H9 (cell line): ENCODE results near the gene HEG1. TPM values are rescaled to one million over a fixed set of nuclear protein-coding genes. Genes with fewer than 3 reads are reported as not detected.

Experiments used
- DNase-seq: peaks from one replicate; pipeline ENCODE4 v3.0.0-alpha.2; 2017
- H2AFZ ChIP-seq: one replicate; pipeline ENCODE4 v1.6.1; 2013; ENCODE audit warnings: mild to moderate bottlenecking, low read length, control low read depth, moderate library complexity
- H2AK5ac ChIP-seq: 2 replicates; pipeline ENCODE4 v1.6.1; 2013; ENCODE audit warnings: low read length, control low read depth, mixed read lengths; ENCODE audit not compliant: insufficient read length
- H2BK120ac ChIP-seq: one replicate; pipeline ENCODE4 v1.6.1; 2013; ENCODE audit warnings: low read depth, mild to moderate bottlenecking, low read length, control low read depth, inconsistent platforms; ENCODE audit not compliant: poor library complexity, severe bottlenecking
- H2BK12ac ChIP-seq: 2 replicates; pipeline ENCODE4 v1.6.1; 2013; ENCODE audit warnings: low read length, control low read depth, mixed read lengths, low read depth; ENCODE audit not compliant: insufficient read length
- H2BK15ac ChIP-seq: 2 replicates; pipeline ENCODE4 v1.6.1; 2013; ENCODE audit warnings: low read depth, low read length, control low read depth
- H2BK20ac ChIP-seq: one replicate; pipeline ENCODE4 v1.6.1; 2013; ENCODE audit warnings: low read depth, mild to moderate bottlenecking, low read length, control low read depth, inconsistent platforms; ENCODE audit not compliant: poor library complexity, severe bottlenecking
- H2BK5ac ChIP-seq: 2 replicates; pipeline ENCODE4 v1.6.1; 2013; ENCODE audit warnings: low read length, control low read depth, mixed read lengths; ENCODE audit not compliant: insufficient read length
- H3K14ac ChIP-seq: 2 replicates; pipeline ENCODE4 v1.6.1; 2013; ENCODE audit warnings: low read length, control low read depth; ENCODE audit not compliant: insufficient read depth
- H3K18ac ChIP-seq: 2 replicates; pipeline ENCODE4 v1.6.1; 2013; ENCODE audit warnings: low read depth, mild to moderate bottlenecking, mixed read lengths, low read length, control low read depth; ENCODE audit not compliant: insufficient read length
- H3K23ac ChIP-seq: 2 replicates; pipeline ENCODE4 v1.6.1; 2013; ENCODE audit warnings: low read length, control low read depth, mixed read lengths, low read depth; ENCODE audit not compliant: insufficient read length
- H3K23me2 ChIP-seq: 2 replicates; pipeline ENCODE4 v1.6.1; 2013; ENCODE audit warnings: low read depth, mild to moderate bottlenecking, mixed read lengths, low read length, control low read depth; ENCODE audit not compliant: insufficient read length, poor library complexity, severe bottlenecking
- H3K27ac ChIP-seq: 2 replicates; pipeline ENCODE4 v1.5.1; 2013; ENCODE audit warnings: low read length, control low read depth, mixed read lengths, low read depth; ENCODE audit not compliant: insufficient read length
- H3K27me3 ChIP-seq: 2 replicates; pipeline ENCODE4 v1.6.1; 2013; ENCODE audit warnings: low read length, control low read depth, inconsistent platforms; ENCODE audit not compliant: insufficient read depth
- H3K4ac ChIP-seq: 2 replicates; pipeline ENCODE4 v1.6.1; 2013; ENCODE audit warnings: low read depth, mild to moderate bottlenecking, control low read depth, inconsistent platforms, low read length, moderate library complexity
- H3K4me1 ChIP-seq: 2 replicates; pipeline ENCODE4 v1.6.1; 2013; ENCODE audit warnings: low read length, control low read depth, inconsistent platforms; ENCODE audit not compliant: insufficient read depth
- H3K4me2 ChIP-seq: 2 replicates; pipeline ENCODE4 v1.6.1; 2013; ENCODE audit warnings: low read length, control low read depth, mixed read lengths; ENCODE audit not compliant: insufficient read length, insufficient read depth
- H3K56ac ChIP-seq: 2 replicates; pipeline ENCODE4 v1.6.1; 2013; ENCODE audit warnings: low read depth, mild to moderate bottlenecking, mixed read lengths, low read length, control low read depth; ENCODE audit not compliant: insufficient read length
- H3K79me1 ChIP-seq: 2 replicates; pipeline ENCODE4 v1.6.1; 2013; ENCODE audit warnings: low read depth, mild to moderate bottlenecking, moderate library complexity, low read length, control low read depth, inconsistent platforms; ENCODE audit not compliant: insufficient read depth, poor library complexity, severe bottlenecking
- H3K79me2 ChIP-seq: 2 replicates; pipeline ENCODE4 v1.6.1; 2013; ENCODE audit warnings: low read length, control low read depth, inconsistent platforms; ENCODE audit not compliant: insufficient read depth
- H3K9ac ChIP-seq: 2 replicates; pipeline ENCODE4 v1.6.1; 2013; ENCODE audit warnings: low read length, control low read depth, mixed read lengths; ENCODE audit not compliant: insufficient read length; ENCODE audit errors: extremely low read depth
- H3K9me3 ChIP-seq: one replicate; pipeline ENCODE4 v1.6.1; 2013; ENCODE audit warnings: low read depth, low read length, inconsistent platforms; ENCODE audit not compliant: control insufficient read depth
- H3T11ph ChIP-seq: one replicate; pipeline ENCODE4 v1.6.1; 2013; ENCODE audit warnings: mild to moderate bottlenecking, low read length, control low read depth, inconsistent platforms
- H4K20me1 ChIP-seq: one replicate; pipeline ENCODE4 v1.6.1; 2013; ENCODE audit not compliant: control insufficient read depth, insufficient read length, insufficient read depth
- H4K5ac ChIP-seq: 2 replicates; pipeline ENCODE4 v1.6.1; 2013; ENCODE audit warnings: low read depth, mild to moderate bottlenecking, mixed read lengths, low read length, control low read depth; ENCODE audit not compliant: insufficient read length
- H4K8ac ChIP-seq: replicated peaks from 2 replicates; pipeline ENCODE4 v1.6.1; 2013; ENCODE audit warnings: low read length, control low read depth, mixed read lengths, low read depth; ENCODE audit not compliant: insufficient read length
- H4K91ac ChIP-seq: 2 replicates; pipeline ENCODE4 v1.6.1; 2013; ENCODE audit warnings: low read depth, mild to moderate bottlenecking, moderate library complexity, mixed read lengths, low read length, control low read depth; ENCODE audit not compliant: insufficient read length
- H3K27ac Mint-ChIP-seq, 3 experiments: 2 replicates in 2 of 3; 3 replicates in 1 of 3; pipeline ENCODE4 v1.8.0; 2020 to 2021; ENCODE audit warnings: mixed read lengths in 3 of 3, mild to moderate bottlenecking in 1 of 3, moderate library complexity in 1 of 3
- H3K27me3 Mint-ChIP-seq: 2 replicates; pipeline ENCODE4 v1.8.0; 2021; ENCODE audit warnings: low read depth, mild to moderate bottlenecking, moderate library complexity, mixed read lengths
- H3K36me3 Mint-ChIP-seq, 3 experiments: 2 replicates in 2 of 3; 3 replicates in 1 of 3; pipeline ENCODE4 v1.8.0; 2020 to 2021; ENCODE audit warnings: low read depth in 3 of 3, mixed read lengths in 3 of 3; ENCODE audit not compliant: insufficient read depth in 1 of 3
- H3K4me1 Mint-ChIP-seq, 2 experiments: 2 replicates each; pipeline ENCODE4 v1.8.0; 2020; ENCODE audit warnings: mixed read lengths in 2 of 2
- H3K4me3 Mint-ChIP-seq, 2 experiments: 2 replicates in 1 of 2; 3 replicates in 1 of 2; pipeline ENCODE4 v1.8.0; 2020 to 2021; ENCODE audit warnings: mild to moderate bottlenecking in 2 of 2, mixed read lengths in 2 of 2, moderate library complexity in 1 of 2
- H3K9me3 Mint-ChIP-seq, 2 experiments: 2 replicates in 1 of 2; 3 replicates in 1 of 2; pipeline ENCODE4 v1.8.0; 2020; ENCODE audit warnings: mild to moderate bottlenecking in 2 of 2, mixed read lengths in 2 of 2, moderate library complexity in 1 of 2
- CTCF ChIP-seq: fragments of 200-600 bp; sonication (generic); conservative IDR thresholded peaks from 3 replicates; pipeline ENCODE4 v1.8.0; 2021; ENCODE audit warnings: antibody characterized with exemption, mild to moderate bottlenecking
- WGBS: extraction: QIAGEN DNeasy Blood & Tissue Kit; methylation state at CpG from one replicate; pipeline ENCODE4 v1.1.7; 2013; ENCODE audit warnings: missing lambda C conversion rate, low lambda C conversion rate, mixed read lengths; ENCODE audit not compliant: insufficient read length; ENCODE audit errors: extremely low coverage; 5-methylcytosine and 5-hydroxymethylcytosine counted together
- total RNA-seq: library from RNA; stranded (reverse); gene quantifications from 2 replicates; pipeline ENCODE4 v1.2.1, GENCODE V29; 2021

HEG1 gene
- total RNA-seq, 1 experiment from 2014 or later, result 10.3 TPM

- no peak for DNase-seq
- H3K27ac ChIP-seq, result no peak overlapping the region
- no peak overlapping the region for H3K23ac ChIP-seq
- Mint-ChIP-seq H3K4me3 (peak overlapping the region in 1 of 2 experiments; percentile 86; a peak in 2 of 5 replicates), H3K4me1 (peaks cover 70 to 74% of the 10 kb centered on the region in 2 experiments), H3K27me3 (peaks cover 47% of the 10 kb centered on the region), H3K9me3 (peaks cover 0 to 2% of the 10 kb centered on the region in 2 experiments; a peak in 1 of 5 replicates), H3K27ac (no peak overlapping the region), H3K36me3 (peaks cover 0 to 4% (median 2%) of the 10 kb centered on the region in 3 experiments; a peak in 3 of 7 replicates)
- no peak overlapping the region for H2BK20ac ChIP-seq
- H4K5ac ChIP-seq, result no peak overlapping the region
- peaks cover 14% of the 10 kb centered on the region; the same call in 1 of the 2 replicates for H3K27me3 ChIP-seq
- H3K4me2 ChIP-seq, result no peak overlapping the region
- no peak overlapping the region for H2BK15ac ChIP-seq
- no peaks in the 10 kb centered on the region for H4K20me1 ChIP-seq
- no peaks in the 10 kb centered on the region for H3K79me1 ChIP-seq
- no peaks in the 10 kb centered on the region for H3K9me3 ChIP-seq
- H3K9ac ChIP-seq, result no peak overlapping the region
- no peak overlapping the region for H2BK5ac ChIP-seq
- no peak overlapping the region for H4K91ac ChIP-seq
- peaks cover 17% of the 10 kb centered on the region; the same call in 1 of the 2 replicates for H3K4me1 ChIP-seq
- H3K23me2 ChIP-seq, result peaks cover 14% of the 10 kb centered on the region
- no peak overlapping the region for H2AK5ac ChIP-seq
- H3T11ph ChIP-seq, result no peak overlapping the region
- H3K18ac ChIP-seq, result no peak overlapping the region
- H3K4ac ChIP-seq, result no peak overlapping the region
- WGBS, result no CpG with 5 or more reads among the region's 7 CpGs
- H2BK120ac ChIP-seq, result no peak overlapping the region
- no peak overlapping the region for H2BK12ac ChIP-seq
- no peaks in the 10 kb centered on the region for H3K79me2 ChIP-seq
- no peak overlapping the region for H2AFZ ChIP-seq
- TF ChIP-seq CTCF, result no peak
- no peak overlapping the region for H3K14ac ChIP-seq
- no peak overlapping the region for H4K8ac ChIP-seq
- no peak overlapping the region for H3K56ac ChIP-seq
Observed at GRCh38 chr3:125054062-125054448, 1.7 kb downstream of the HEG1 start.
